NCI-H2029 treated with DMSO at 0.1 percent for 48 hours (cell line): ENCODE results near the gene DOCK2.
"Not testable (repeated sequence)": the region's sequence is repeated elsewhere in the genome, so short reads cannot be mapped to it uniquely, and the experiment has no call there.

ENCODE experiments used
- DNase-seq: peaks from one replicate; lab custom pipeline; 2025; lab: John Stamatoyannopoulos, UW

DOCK2 gene

GRCh38 chr5:169719360-169720314 is 82.6 kb downstream of the DOCK2 start:
- no peak for DNase-seq

DNA sequence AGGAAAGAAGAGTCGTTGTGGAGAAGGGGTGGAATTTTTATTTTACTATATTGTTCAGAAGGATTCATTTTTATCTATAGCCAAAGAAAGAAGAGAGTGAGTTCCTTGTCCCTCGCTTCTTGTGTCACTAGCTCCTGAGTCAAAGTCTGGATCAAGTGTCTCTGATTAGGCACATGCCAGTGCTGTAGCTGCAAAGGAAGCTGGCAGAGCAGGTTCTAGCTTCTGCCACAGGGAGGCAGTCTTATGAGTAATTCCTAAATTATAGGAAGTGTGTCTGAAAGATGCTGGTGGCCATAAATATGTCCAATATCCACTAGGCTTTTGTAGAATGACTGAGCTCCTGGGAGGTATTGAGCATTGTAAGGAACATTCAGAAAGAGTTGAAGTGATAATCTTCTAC is 84.7 kb downstream of the DOCK2 start:
- DNase-seq = no peak

DNA sequence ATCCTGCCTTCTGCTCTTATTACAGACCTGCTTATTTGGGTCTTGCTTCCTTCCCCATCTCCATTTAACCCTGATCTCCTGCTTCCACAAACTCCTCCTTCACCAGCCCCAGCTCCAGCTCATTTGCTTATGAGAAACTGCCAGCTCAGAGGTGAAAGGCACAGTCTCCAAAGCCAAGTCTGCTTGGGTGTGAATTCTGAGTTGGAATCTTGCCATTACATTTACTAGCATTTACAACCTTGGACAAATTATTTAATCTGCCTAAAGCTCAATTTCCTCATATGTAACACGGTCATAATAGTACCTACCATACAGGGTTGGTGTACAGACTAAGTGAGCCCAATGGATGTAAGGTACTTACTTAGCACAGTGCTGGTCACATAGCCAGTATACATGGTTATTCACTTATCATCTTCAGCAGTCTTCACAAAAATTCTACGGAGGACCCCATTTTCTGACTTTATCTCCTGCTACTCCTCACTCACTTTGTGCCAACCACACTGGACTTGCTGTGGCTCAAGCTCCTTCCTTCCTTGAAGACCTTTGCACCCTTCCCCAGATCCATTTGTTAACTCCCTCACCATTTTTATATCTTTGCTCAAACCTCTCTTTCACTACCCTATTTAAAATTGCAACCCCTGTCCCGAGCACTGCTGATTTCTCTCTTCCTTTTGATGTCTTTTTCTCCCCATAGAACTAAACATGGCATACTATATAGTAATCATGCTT is 86.2 kb downstream of the DOCK2 start:
- DNase-seq = no peak

- DNase-seq = no peak
Observed at GRCh38 chr5:169724303-169725087, 87.4 kb downstream of the DOCK2 start.

DNA sequence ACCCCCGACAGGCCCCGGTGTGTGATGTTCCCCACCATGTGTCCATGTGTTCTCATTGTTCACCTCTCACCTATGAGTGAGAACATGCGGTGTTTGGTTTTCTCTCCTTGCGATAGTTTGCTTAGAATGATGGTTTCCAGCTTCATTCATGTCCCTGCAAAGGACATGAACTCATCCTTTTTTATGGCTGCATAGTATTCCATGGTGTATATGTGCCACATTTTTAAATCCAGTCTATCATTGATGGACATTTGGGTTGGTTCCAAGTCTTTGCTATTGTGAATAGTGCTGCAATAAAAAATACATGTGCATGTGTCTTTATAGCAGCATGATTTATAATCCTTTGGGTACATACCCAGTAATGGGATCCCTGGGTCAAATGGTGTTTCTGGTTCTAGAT is 88.6 kb downstream of the DOCK2 start:
- DNase-seq = not testable (repeated sequence)

GRCh38 chr5:169728418-169728817 is 91.3 kb downstream of the DOCK2 start:
- no peak for DNase-seq

DNA sequence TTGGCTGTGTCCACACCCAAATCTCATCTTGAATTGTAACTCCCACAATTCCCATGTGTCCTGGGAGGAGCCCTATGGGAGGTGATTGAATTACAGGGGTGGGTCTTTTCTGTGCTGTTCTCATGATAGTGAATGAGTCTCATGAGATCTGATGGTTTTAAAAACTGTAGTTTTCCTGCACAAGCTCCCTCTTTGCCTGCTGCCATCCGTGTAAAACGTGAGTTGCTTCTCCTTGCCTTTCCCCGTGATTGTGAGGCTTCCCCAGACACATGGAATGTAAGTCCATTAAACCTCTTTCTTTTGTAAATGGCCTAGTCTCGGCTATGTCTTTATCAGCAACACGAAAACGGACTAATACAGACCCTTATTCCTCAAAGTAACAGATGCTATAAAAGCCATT is 94.1 kb downstream of the DOCK2 start:
- no peak for DNase-seq

DNA sequence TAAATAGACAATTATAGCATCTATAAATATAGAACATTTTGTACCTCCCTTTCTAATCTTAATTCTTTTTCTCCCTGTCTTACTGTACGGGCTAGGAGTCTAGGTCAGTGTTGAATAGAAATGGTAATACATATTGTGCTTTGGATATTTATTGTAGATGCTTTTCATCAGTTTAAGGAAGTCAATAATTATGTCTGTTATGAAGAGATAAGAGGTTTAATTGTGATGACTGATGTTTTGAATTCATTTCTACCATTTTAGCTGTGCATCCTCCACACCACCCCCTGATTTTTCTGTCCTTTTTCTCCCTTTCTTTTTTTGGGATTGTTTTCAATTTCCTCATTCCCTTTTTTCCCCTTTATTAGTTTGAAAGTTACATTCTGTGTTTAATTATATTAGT is 95.8 kb downstream of the DOCK2 start:
- DNase-seq = no peak

- no peak for DNase-seq
Observed at GRCh38 chr5:169735913-169736312, 98.8 kb downstream of the DOCK2 start.

- no peak for DNase-seq
Observed at GRCh38 chr5:169736653-169737052, 99.6 kb downstream of the DOCK2 start.

DNA sequence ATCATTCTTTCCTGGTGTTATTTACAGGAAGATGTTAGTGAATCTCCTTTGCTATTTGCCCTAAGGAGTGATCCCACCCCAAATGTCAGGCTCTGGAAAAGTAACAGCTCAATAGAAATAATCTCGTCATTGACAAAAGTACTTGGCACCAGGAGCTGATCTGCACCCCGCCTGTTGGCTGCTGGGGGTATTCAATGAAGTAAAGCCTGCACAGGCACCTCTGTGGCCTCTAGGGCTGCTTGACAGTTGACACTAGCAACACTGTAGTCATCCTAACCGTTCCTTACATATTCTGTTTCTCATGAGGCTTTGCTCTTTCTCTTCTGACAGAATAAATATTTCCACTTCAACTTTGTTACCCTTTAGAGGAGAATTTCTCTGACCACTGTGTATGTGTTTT is 103.4 kb downstream of the DOCK2 start:
- DNase-seq = no peak

GRCh38 chr5:169742771-169743296 is 105.8 kb downstream of the DOCK2 start:
- no peak for DNase-seq

GRCh38 chr5:169744336-169744735 is 107.3 kb downstream of the DOCK2 start:
- DNase-seq = no peak

- DNase-seq = no peak
Observed at GRCh38 chr5:169745441-169746146, 108.5 kb downstream of the DOCK2 start.

DNA sequence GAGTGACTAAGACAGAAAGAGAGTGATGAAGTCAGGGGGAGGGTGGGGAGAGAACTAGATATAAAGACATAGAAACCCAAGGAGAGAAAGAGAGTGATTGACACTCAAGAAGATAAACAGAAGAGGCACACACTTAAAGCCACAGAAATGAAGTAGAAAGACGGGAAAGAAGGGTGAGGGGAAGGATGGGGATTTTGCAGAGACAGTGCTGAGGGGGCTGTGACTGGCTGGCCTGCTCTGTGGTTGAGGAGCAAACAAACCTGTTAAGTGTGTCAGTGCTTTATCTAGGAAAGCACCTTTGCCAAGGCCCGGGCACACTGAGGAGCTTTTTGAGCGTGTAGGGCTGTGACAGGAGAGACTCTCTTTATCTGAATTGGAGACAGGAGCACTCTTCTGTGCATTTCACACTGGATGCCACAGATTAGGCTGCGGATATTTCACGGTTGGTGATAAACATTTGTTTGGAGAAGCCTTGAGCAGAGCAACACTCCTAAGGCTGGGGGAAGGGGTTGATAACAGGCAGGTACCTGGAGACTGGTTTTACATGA is 109.1 kb downstream of the DOCK2 start:
- DNase-seq = no peak

DNA sequence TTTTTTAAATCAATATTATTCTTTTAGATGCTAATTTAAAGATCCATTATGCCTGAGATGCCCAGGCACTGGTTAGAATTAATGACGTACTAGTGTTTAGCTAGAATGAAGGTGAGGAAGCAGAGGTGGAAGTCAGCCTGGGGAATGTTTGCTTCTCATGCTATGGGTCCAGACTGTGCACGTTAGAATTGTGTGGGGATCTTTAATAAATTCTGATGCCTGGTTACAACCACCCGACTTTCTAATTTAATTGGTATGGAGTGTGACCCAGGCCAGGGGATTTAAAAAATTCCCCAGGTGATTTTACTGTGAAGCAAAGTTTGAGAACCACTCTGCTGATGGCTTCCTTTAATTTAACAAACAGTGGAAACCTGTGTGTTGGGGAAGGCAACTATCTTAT is 111.1 kb downstream of the DOCK2 start:
- DNase-seq = no peak

GRCh38 chr5:169749295-169749694 is 112.2 kb downstream of the DOCK2 start:
- DNase-seq = no peak

- DNase-seq = no peak
Observed at GRCh38 chr5:169751490-169751889, 114.4 kb downstream of the DOCK2 start.

DNA sequence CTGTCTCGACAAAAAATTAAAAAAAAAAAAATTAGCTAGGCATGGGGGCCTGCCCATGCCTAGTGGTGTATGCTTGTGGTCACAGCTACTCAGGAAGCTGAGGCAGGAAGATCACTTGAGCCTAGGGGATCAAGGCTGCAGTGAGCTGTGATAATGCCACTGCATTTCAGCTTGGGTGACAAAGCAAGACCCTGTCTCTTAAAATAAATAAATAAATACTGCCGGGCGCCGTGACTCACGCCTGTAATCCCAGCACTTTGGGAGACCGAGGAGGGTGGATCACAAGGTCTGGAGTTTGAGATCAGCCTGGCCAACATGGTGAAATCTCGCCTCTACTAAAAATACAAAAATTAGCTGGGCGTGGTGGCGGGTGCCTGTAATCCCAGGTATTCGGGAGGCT is 115.5 kb downstream of the DOCK2 start:
- not testable (repeated sequence) for DNase-seq

GRCh38 chr5:169753795-169754194 is 116.7 kb downstream of the DOCK2 start:
- no peak for DNase-seq

DNA sequence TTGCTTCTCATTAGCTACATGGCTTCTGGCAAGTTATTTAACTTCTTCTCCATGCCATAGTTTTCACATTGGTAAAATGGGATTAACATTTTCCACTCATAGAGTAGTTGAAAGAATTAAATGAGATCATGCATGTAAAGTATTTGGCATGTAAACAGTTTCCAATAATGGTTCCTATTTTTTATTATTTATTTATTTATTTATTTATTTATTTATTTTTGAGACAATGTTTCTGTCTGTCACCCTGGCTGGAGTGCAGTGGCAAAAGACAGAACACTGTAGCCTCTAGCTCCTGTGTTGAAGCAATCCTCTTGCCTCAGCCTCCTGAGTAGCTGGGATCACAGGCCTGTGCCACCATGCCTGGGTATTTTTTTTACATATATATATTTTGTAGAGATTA is 117.7 kb downstream of the DOCK2 start:
- DNase-seq = no peak
